Activated CD8-positive, alpha-beta memory T cell treated with anti-CD3 and anti-CD28 coated beads, Interleukin-2, amount 10 ng/mL, durations not matched to agents 7 days and 5 days (primary cell): ENCODE measurements around the gene ANXA1. TPM values are rescaled to one million over a fixed set of nuclear protein-coding genes. Genes with fewer than 3 reads are reported as not detected.

ENCODE experiments used
- ATAC-seq: fragments of 150-1000 bp; cut with Tn5 transposase; one replicate; pipeline ENCODE4 v1.10.0; 2021; ENCODE audit warnings: moderate library complexity
- CTCF ChIA-PET: fragments of 350-600 bp; sonication (Branson Sonifier 250); formaldehyde crosslinking; loops from one replicate; lab custom pipeline; 2021; ENCODE audit warnings: antibody characterized with exemption; lab: Charles Lee
- DNase-seq: peaks from one replicate; pipeline ENCODE4 v3.0.0-alpha.2; 2020
- H3K27ac Mint-ChIP-seq: one replicate; pipeline ENCODE4 v1.8.0; 2021; ENCODE audit warnings: mild to moderate bottlenecking, mixed read lengths
- H3K27me3 Mint-ChIP-seq: one replicate; pipeline ENCODE4 v1.8.0; 2021; ENCODE audit warnings: mixed read lengths
- H3K36me3 Mint-ChIP-seq: one replicate; pipeline ENCODE4 v1.8.0; 2021; ENCODE audit warnings: mild to moderate bottlenecking, mixed read lengths
- H3K4me1 Mint-ChIP-seq: one replicate; pipeline ENCODE4 v1.8.0; 2021; ENCODE audit warnings: mixed read lengths
- H3K4me3 Mint-ChIP-seq: one replicate; pipeline ENCODE4 v1.8.0; 2021; ENCODE audit warnings: mild to moderate bottlenecking, moderate library complexity, mixed read lengths
- H3K9me3 Mint-ChIP-seq: one replicate; pipeline ENCODE4 v1.8.0; 2022; ENCODE audit warnings: low read depth, mixed read lengths
- total RNA-seq, 2 experiments: library from RNA; stranded (reverse); gene quantifications; one replicate each; pipeline ENCODE4 v1.2.3, GENCODE V29; 2021

The ANXA1 gene
- total RNA-seq, 2 experiments from 2014 or later = 135 to 177 TPM

DNA sequence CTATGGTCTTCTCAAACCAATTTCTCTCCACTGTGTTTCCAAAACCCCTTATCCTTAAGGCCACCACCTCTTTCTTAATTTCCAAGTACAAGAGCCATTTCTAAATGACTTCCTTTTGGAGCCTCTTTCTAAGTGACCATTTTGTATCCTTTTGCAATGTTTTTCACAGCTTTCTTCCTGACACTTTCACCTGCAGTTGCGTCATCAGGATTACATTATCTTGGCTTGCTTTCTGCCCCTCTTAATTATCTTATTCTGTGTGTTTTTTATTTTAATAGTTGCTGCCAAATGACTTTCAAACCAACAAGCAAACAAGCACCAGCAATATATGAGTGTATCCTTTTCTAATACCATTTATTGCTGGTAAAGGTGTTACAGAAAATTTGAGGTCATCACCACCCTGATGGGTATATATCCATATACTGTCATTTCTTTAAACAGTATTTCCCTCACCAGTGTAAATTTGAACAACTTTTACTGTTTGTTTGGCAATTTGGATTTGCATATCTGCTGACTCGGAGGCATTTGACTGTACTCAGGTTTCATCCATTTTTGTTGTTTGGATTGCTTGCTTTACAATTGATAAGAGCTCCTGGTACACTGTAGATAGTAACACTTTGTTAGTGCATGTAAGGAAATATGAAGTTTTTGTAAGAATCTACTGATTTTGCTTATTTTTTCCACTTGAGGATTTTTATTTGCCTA, 5.4 kb upstream of the ANXA1 start:
- H3K27ac Mint-ChIP-seq = no peak overlapping the region
- peaks cover 5% of the 10 kb centered on the region for H3K36me3 Mint-ChIP-seq
- H3K9me3 Mint-ChIP-seq = peaks cover 2% of the 10 kb centered on the region
- DNase-seq (no peak), ATAC-seq (no peak)
- no peak overlapping the region for H3K4me3 Mint-ChIP-seq
- no peaks in the 10 kb centered on the region for H3K27me3 Mint-ChIP-seq
- CTCF ChIA-PET = interaction anchor here (1.7 kb wide), 1 partner anchor 9 kb away, joined by 5 read pairs; no protein-coding TSS in a partner anchor
- peaks cover 42% of the 10 kb centered on the region for H3K4me1 Mint-ChIP-seq

DNA sequence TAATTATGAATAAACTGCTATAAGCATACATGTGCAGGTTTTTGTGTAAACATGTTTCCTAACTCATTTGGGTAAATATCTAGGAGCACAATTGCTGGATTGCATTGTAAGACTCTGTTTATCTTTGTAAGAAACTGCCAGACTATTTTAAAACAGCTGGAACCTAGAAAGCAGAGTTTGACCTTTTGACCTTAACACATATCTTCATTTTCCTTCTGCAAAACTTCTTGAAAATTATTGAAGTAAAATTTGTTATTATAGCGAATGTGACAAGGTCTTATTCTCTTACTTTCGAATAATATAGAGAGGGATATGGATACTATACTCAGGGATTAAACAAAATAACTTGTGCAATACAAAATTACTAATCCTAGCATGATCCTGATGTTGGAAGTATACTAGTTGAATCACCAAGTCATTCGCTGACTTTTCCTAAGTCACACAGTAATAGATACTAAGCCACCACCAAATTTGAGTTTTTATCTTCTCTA, 3.2 kb upstream of the ANXA1 start:
- Mint-ChIP-seq H3K9me3 (no peaks in the 10 kb centered on the region), H3K27ac (peak overlapping the region; percentile 97), H3K27me3 (no peaks in the 10 kb centered on the region), H3K4me1 (peaks cover 52% of the 10 kb centered on the region), H3K36me3 (peaks cover 8% of the 10 kb centered on the region), H3K4me3 (no peak overlapping the region)
- CTCF ChIA-PET = interaction anchor here (0.9 to 1.7 kb wide), 3 partner anchors 13 to 16 kb away, joined by 3 to 6 read pairs (median 5); no protein-coding TSS in a partner anchor
- no peak for DNase-seq
- ATAC-seq = no peak

DNA sequence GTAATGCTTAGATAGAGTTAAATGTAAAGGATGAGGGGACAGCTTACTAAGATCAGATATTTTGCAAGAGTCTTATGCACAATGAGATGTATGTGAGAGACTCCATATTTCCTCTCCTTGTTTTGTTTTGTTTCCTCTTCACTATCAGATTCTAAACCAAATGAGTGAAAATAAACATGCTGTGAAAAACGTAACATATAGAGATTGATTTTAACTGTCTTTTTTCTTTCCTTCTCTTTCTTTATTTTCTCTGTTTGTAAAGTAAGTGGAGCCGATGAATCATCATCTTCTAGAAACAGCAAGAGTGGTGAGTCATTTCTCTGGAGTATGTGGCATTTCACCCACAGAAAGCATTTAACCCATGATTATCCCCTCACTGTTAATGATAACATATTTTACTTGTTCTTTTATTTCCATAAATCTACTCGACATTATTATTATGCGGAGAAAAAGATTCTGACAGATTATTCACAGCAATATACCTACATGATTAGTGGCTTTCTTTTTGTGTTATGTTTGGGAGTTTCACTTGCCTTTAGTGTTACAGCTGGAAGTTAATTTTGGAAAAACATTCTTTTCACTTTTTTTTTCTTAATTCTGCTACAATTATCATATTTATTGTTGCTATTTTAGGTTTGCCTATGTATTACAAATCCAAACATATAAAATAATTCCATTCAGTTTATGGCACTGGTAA, 2.1 kb upstream of the ANXA1 start:
- Mint-ChIP-seq H3K4me1 (peaks cover 49% of the 10 kb centered on the region), H3K27me3 (no peaks in the 10 kb centered on the region), H3K27ac (peak overlapping the region; percentile 97), H3K9me3 (no peaks in the 10 kb centered on the region), H3K36me3 (peaks cover 14% of the 10 kb centered on the region), H3K4me3 (peak overlapping the region; percentile 65)
- CTCF ChIA-PET = interaction anchor here (0.9 to 1.0 kb wide), 2 partner anchors 16 to 42 kb away, joined by 3 to 4 read pairs; no protein-coding TSS in a partner anchor
- DNase-seq (peak; percentile 61), ATAC-seq (peak; percentile 58)

DNA sequence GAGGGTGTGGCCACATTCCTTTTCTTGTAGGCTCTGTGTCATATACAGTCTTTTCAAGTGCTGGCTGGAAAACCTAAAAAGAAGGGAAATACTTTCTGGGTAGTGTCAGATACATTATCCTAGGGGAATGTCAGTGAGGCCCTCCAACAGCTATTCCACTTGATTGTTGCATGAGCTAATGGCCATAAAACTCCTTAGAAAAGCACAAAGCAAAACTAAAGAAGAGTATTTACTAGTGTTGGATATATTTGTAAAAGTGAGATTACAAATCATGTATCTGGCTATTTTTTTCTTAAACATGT, 829 bp downstream of the ANXA1 start:
- Mint-ChIP-seq H3K4me3 (peak overlapping the region; percentile 85), H3K27me3 (no peaks in the 10 kb centered on the region), H3K36me3 (peaks cover 26% of the 10 kb centered on the region), H3K4me1 (peaks cover 67% of the 10 kb centered on the region), H3K27ac (peak overlapping the region; percentile 97), H3K9me3 (no peaks in the 10 kb centered on the region)
- no peak for ATAC-seq
- CTCF ChIA-PET = interaction anchor here (1.2 to 1.5 kb wide), 3 partner anchors 17 to 45 kb away, joined by 3 to 9 read pairs (median 9); no protein-coding TSS in a partner anchor
- DNase-seq = no peak

DNA sequence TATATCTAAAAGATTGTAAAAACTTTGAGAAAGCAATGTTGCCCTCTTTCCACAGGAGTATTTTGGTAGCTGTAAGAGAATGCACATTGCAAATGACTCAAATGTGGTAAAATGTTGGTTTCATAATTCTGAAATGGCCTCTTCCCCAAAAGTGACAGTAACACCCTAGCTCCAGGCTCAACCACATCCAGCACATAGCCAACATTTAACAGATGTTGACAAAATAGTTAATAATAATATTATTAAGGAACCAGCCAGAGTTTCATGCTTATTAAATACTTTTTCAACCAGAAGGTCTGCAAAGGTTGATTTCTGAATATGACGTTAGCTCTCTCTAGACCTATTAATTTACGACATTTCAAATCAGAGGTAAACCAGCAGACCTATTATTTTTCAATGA, 1.3 kb downstream of the ANXA1 start:
- H3K4me1 Mint-ChIP-seq = peaks cover 71% of the 10 kb centered on the region
- peak overlapping the region; percentile 97 for H3K27ac Mint-ChIP-seq
- H3K4me3 Mint-ChIP-seq = peak overlapping the region; percentile 85

DNA sequence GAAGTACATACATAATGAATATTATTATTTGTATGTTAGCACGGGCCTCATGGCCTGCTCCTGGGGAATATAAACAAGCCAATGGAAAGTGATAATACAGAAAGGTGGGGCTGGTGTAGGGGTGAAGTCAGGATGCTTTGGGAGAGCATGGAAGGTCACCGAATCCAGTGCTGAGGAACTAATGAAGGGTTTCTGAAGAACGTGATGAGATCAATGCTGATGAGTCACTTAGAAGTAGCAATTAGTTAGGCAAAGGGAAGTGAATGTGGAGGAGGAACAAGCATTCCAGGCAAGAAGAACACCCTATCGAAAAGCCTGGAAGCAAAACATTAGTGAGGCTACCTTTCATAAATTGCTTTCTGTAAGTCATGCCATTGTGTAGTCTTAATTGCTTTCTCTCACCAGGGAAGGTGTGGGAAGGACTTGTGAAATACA, 2.1 kb downstream of the ANXA1 start:
- Mint-ChIP-seq H3K9me3 (no peaks in the 10 kb centered on the region), H3K27me3 (no peaks in the 10 kb centered on the region), H3K36me3 (peaks cover 36% of the 10 kb centered on the region), H3K4me1 (peaks cover 70% of the 10 kb centered on the region), H3K4me3 (peak overlapping the region; percentile 85), H3K27ac (peak overlapping the region; percentile 97)
- CTCF ChIA-PET = no interaction called here
- no peak for ATAC-seq
- no peak for DNase-seq

More for the DNA sequence above, 1.3 kb downstream of the ANXA1 start:
- DNase-seq = peak; percentile 56
- Mint-ChIP-seq H3K9me3 (no peaks in the 10 kb centered on the region), H3K27me3 (no peaks in the 10 kb centered on the region), H3K36me3 (peaks cover 30% of the 10 kb centered on the region)
- CTCF ChIA-PET = interaction anchor here (1.2 to 1.5 kb wide), 3 partner anchors 18 to 45 kb away, joined by 3 to 9 read pairs (median 9); no protein-coding TSS in a partner anchor
- ATAC-seq = peak; percentile 48

DNA sequence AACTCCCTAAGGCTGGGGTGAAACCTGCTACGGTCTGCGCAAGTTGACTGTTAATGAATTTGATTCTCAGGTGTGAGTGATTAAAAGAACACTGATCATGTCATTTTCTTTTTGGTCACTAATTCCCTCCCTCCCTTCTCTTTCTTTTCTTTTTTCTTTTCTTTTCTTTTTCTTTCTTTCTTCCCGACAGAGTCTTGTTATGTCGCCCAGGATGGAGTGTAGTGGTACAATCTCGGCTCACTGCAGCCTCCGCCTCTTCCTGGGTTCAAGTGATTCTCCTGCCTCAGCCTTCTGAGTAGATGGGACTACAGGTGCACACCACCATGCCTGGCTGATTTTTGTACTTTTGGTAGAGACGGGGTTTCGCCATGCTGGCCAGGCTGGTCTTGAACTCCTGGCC, 2.6 kb downstream of the ANXA1 start:
- Mint-ChIP-seq H3K27me3 (no peaks in the 10 kb centered on the region), H3K4me1 (peaks cover 67% of the 10 kb centered on the region), H3K36me3 (peaks cover 40% of the 10 kb centered on the region), H3K27ac (peak overlapping the region; percentile 97), H3K9me3 (no peaks in the 10 kb centered on the region), H3K4me3 (peak overlapping the region; percentile 85)
- ATAC-seq (peak; percentile 8), DNase-seq (no peak)
- CTCF ChIA-PET = no interaction called here

DNA sequence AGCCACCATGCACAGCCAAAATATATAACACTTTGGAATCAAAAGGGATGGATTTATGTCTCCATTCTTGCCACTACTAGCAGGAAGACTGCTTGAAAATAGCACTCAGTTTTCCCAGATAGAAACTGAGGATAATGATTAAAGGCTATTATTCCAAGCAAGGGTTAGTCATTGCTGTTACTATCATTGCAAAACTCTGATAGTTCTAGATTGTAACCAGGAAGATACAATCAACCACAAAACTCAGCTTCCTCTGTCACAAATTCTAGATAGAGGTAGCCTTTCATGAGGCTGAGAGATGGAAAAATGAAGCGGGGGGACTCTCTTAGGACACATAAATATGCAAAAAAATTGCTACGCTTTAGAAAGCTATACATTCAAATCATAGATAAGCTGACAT, 3.1 kb downstream of the ANXA1 start:
- peak overlapping the region; percentile 85 for H3K4me3 Mint-ChIP-seq
- peaks cover 63% of the 10 kb centered on the region for H3K4me1 Mint-ChIP-seq
- no peaks in the 10 kb centered on the region for H3K9me3 Mint-ChIP-seq
- H3K27ac Mint-ChIP-seq = peak overlapping the region; percentile 97
- DNase-seq (no peak), ATAC-seq (peak; percentile 55)
- no peaks in the 10 kb centered on the region for H3K27me3 Mint-ChIP-seq
- CTCF ChIA-PET = interaction anchor here (0.9 to 1.5 kb wide), 3 partner anchors 12 to 47 kb away, joined by 5 to 7 read pairs (median 6); no protein-coding TSS in a partner anchor
- peaks cover 41% of the 10 kb centered on the region for H3K36me3 Mint-ChIP-seq

DNA sequence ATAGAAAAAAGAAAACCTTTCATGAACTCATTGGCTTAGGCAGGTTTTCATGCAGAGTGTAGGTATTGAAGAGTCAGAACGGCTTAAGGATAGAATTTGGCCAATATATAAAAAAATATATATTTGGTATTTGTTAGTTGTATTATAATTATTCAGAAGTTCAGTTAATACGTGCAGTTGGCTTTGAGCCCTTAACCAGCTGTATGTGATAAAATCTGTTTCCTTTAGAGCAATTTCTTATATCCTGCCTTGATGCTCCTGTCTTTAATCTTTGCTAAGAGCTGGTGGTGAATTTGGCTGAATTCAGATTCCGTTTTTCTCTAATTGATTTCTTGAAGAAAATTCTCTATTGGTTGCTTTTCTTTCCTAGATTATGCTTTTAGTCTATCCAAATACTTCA, 3.7 kb downstream of the ANXA1 start:
- no peaks in the 10 kb centered on the region for H3K9me3 Mint-ChIP-seq
- peaks cover 47% of the 10 kb centered on the region for H3K36me3 Mint-ChIP-seq
- H3K27me3 Mint-ChIP-seq = no peaks in the 10 kb centered on the region
- H3K27ac Mint-ChIP-seq = peak overlapping the region; percentile 97
- H3K4me1 Mint-ChIP-seq = peaks cover 56% of the 10 kb centered on the region
- DNase-seq (no peak), ATAC-seq (peak; percentile 3)
- H3K4me3 Mint-ChIP-seq = peak overlapping the region; percentile 85
- CTCF ChIA-PET = interaction anchor here (0.9 to 1.5 kb wide), 4 partner anchors 10 to 48 kb away, joined by 3 to 7 read pairs (median 6); no protein-coding TSS in a partner anchor

DNA sequence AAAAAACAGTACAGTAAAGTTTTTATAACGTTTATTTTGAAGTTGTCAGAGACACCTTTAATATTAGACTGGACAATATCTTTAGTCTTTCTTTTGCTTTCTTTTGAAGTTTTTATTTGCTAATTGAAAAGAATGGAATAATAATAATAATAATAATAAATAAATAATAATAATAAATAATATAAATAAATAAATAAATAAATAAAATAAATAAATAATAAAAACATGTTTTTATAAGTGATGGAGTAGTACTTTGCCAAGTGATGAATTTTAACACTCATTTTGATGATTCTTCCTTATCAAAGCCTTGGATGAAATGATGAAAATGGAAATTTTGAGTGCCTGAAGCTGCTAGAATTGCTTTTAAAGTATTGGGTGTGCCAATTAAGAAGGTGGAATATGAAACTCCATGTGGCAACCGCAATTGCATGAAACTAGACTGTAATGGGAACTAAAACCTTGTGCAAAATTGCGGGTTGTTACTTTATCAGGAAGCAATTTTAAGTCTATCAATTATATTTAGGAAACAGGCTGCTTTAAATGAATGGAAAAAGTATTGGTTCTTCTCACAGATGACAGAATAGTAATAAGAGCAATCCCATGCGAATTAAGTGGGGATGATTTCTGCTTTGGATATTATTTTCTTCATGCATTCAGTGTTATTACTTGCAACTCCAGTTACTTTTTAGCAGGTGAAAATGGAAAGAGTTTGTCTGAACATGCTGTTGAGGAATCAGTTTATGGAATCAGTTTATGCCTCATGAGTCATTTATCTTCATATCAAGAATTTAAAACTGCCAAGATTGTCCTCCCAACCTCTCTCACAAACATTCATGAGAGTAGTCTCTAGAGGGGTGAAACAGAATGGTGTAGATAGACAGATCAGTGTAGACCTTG, 4.6 kb downstream of the ANXA1 start:
- H3K4me3 Mint-ChIP-seq = peak overlapping the region; percentile 37
- no peaks in the 10 kb centered on the region for H3K9me3 Mint-ChIP-seq
- DNase-seq (no peak), ATAC-seq (no peak)
- H3K27ac Mint-ChIP-seq = peak overlapping the region; percentile 84
- H3K4me1 Mint-ChIP-seq = peaks cover 54% of the 10 kb centered on the region
- H3K27me3 Mint-ChIP-seq = no peaks in the 10 kb centered on the region
- CTCF ChIA-PET = interaction anchor here (0.9 to 1.8 kb wide), 4 partner anchors 9 to 49 kb away, joined by 3 to 9 read pairs (median 6); no protein-coding TSS in a partner anchor
- H3K36me3 Mint-ChIP-seq = peaks cover 54% of the 10 kb centered on the region

DNA sequence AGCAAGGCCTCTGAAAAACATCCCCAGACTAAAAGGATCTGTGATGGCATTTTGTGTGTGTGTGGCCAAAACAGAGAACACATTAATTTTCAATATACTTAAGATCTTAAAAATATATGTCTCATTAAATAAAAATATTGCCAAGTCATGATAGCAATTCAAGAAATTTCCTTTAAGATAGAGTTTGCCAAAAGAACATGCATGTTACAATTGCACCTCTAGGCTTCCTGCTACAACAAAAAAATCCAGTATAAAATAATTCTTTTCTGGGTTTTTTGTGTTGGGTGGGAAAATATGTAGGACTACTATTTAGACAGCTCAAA, 5.2 kb downstream of the ANXA1 start:
- CTCF ChIA-PET = interaction anchor here (1.8 kb wide), 1 partner anchor 49 kb away, joined by 9 read pairs; no protein-coding TSS in a partner anchor
- H3K4me1 Mint-ChIP-seq = peaks cover 50% of the 10 kb centered on the region
- H3K27ac Mint-ChIP-seq = peak overlapping the region; percentile 71
- no peak for ATAC-seq
- no peak for DNase-seq
- H3K9me3 Mint-ChIP-seq = no peaks in the 10 kb centered on the region
- peaks cover 58% of the 10 kb centered on the region for H3K36me3 Mint-ChIP-seq
- H3K4me3 Mint-ChIP-seq = peak overlapping the region; percentile 37
- no peaks in the 10 kb centered on the region for H3K27me3 Mint-ChIP-seq

DNA sequence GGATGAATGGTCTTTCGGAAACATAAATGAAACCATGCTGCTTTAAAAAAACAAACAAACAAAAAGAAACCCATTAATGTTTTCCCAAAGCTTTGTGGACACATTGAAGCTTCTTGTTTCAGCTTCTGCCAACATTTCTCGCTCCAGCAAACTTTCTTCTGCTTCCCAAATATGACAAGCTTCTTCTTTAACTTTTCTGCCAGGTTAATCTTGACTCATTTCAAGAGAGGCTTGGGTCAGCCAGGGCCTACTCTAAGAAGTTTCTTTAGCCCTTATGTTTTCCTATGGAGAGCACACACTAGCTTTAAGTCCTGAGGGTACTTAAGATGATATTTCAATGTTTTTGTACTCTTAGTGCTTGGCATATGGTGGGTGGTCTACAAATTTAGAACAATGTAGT, 6.1 kb downstream of the ANXA1 start:
- DNase-seq = no peak
- Mint-ChIP-seq H3K27ac (peak overlapping the region; percentile 70), H3K36me3 (peaks cover 61% of the 10 kb centered on the region)

More for the DNA sequence above, 6.1 kb downstream of the ANXA1 start:
- peak overlapping the region; percentile 20 for H3K4me3 Mint-ChIP-seq
- no peak for ATAC-seq
- H3K9me3 Mint-ChIP-seq = no peaks in the 10 kb centered on the region
- no peaks in the 10 kb centered on the region for H3K27me3 Mint-ChIP-seq
- CTCF ChIA-PET = interaction anchor here (1.8 kb wide), 1 partner anchor 50 kb away, joined by 9 read pairs; no protein-coding TSS in a partner anchor
- peaks cover 53% of the 10 kb centered on the region for H3K4me1 Mint-ChIP-seq
